CD8-positive, alpha-beta memory T cell (primary cell): ENCODE results near the gene TGM5. TPM values are rescaled to one million over a fixed set of nuclear protein-coding genes. Genes with fewer than 3 reads are reported as not detected.

ENCODE experiments used
- CTCF ChIA-PET: fragments of 350-600 bp; sonication (Branson Sonifier 250); formaldehyde crosslinking; loops from one replicate; lab custom pipeline; 2021; ENCODE audit warnings: antibody characterized with exemption; lab: Charles Lee
- POLR2A ChIA-PET: fragments of 350-600 bp; sonication (Branson Sonifier 250); formaldehyde crosslinking; loops from one replicate; lab custom pipeline; 2021; ENCODE audit warnings: antibody characterized with exemption; lab: Charles Lee
- DNase-seq, 5 donors: peaks; one replicate each; pipeline versions ENCODE4 v3.0.0 to v3.0.0-alpha.2; 2020 to 2022; ENCODE audit warnings: mixed read lengths in 1 of 5
- H3K27ac ChIP-seq: one replicate; pipeline ENCODE4 v1.7.0; 2013; ENCODE audit warnings: low read depth, mild to moderate bottlenecking, low read length, moderate library complexity
- H3K27me3 ChIP-seq: 2 replicates; pipeline ENCODE4 v1.7.0; 2013; ENCODE audit warnings: low read length, mild to moderate bottlenecking; ENCODE audit not compliant: insufficient read depth, poor library complexity, severe bottlenecking
- H3K36me3 ChIP-seq: 2 replicates; pipeline ENCODE4 v1.7.0; 2013; ENCODE audit warnings: mild to moderate bottlenecking, low read length, moderate library complexity; ENCODE audit not compliant: insufficient read depth
- H3K4me1 ChIP-seq: 2 replicates; pipeline ENCODE4 v1.7.0; 2013; ENCODE audit warnings: mild to moderate bottlenecking, low read length, moderate library complexity; ENCODE audit not compliant: insufficient read depth
- H3K4me3 ChIP-seq: 2 replicates; pipeline ENCODE4 v1.7.0; 2013; ENCODE audit warnings: mild to moderate bottlenecking, low read length
- H3K9me3 ChIP-seq: 2 replicates; pipeline ENCODE4 v1.7.0; 2013; ENCODE audit warnings: mild to moderate bottlenecking, low read length
- H3K27ac Mint-ChIP-seq, 8 donors: one replicate each; pipeline ENCODE4 v1.8.0; 2020 to 2021; ENCODE audit warnings: mixed read lengths in 8 of 8, mild to moderate bottlenecking in 6 of 8, inconsistent platforms in 3 of 8, moderate library complexity in 3 of 8
- H3K27me3 Mint-ChIP-seq, 2 donors: one replicate each; pipeline ENCODE4 v1.8.0; 2020 to 2021; ENCODE audit warnings: mixed read lengths in 2 of 2, mild to moderate bottlenecking in 1 of 2, moderate library complexity in 1 of 2
- H3K36me3 Mint-ChIP-seq, 3 donors: one replicate each; pipeline ENCODE4 v1.8.0; 2020 to 2021; ENCODE audit warnings: mixed read lengths in 3 of 3, inconsistent platforms in 1 of 3, mild to moderate bottlenecking in 1 of 3
- H3K4me1 Mint-ChIP-seq, 3 donors: one replicate each; pipeline ENCODE4 v1.8.0; 2020 to 2021; ENCODE audit warnings: mixed read lengths in 3 of 3, inconsistent platforms in 1 of 3, mild to moderate bottlenecking in 1 of 3
- H3K4me3 Mint-ChIP-seq, 7 donors: one replicate each; pipeline ENCODE4 v1.8.0; 2020 to 2021; ENCODE audit warnings: mixed read lengths in 7 of 7, mild to moderate bottlenecking in 6 of 7, moderate library complexity in 4 of 7, inconsistent platforms in 2 of 7
- H3K9me3 Mint-ChIP-seq, 5 donors: one replicate each; pipeline ENCODE4 v1.8.0; 2020 to 2022; ENCODE audit warnings: mixed read lengths in 5 of 5, mild to moderate bottlenecking in 3 of 5, moderate library complexity in 2 of 5, inconsistent platforms in 1 of 5
- polyA plus RNA-seq: library from polyadenylated mRNA; unstranded; fragments of 300-500 nt; fragmentation: Illumina TruSeq; gene quantifications from one replicate; pipeline ENCODE4 v1.2.3, GENCODE V29; 2021
- total RNA-seq, 2 experiments: library from RNA; stranded (reverse); gene quantifications; one replicate each; pipeline ENCODE4 v1.2.3, GENCODE V29; 2021

The TGM5 gene
- total and polyA plus RNA-seq, 3 experiments from 2014 or later: 0.18 TPM; not detected in 2

GRCh38 chr15:43193710-43194109, 73.0 kb downstream of the TGM5 start:
- Mint-ChIP-seq H3K36me3 (peaks cover 24 to 87% (median 32%) of the 10 kb centered on the region in 3 donors), H3K4me1 (peaks cover 12 to 29% (median 23%) of the 10 kb centered on the region in 3 donors), H3K9me3 (peaks cover 0 to 7% (median 0%) of the 10 kb centered on the region in 5 donors), H3K27ac (no peak overlapping the region), H3K4me3 (no peak overlapping the region), H3K27me3 (no peaks in the 10 kb centered on the region)
- H3K27me3 ChIP-seq: no peaks in the 10 kb centered on the region
- DNase-seq: no peak
- H3K27ac ChIP-seq: no peak overlapping the region
- peaks cover 58% of the 10 kb centered on the region for H3K36me3 ChIP-seq
- no peaks in the 10 kb centered on the region for H3K4me1 ChIP-seq
- no peaks in the 10 kb centered on the region for H3K9me3 ChIP-seq
- CTCF ChIA-PET: interaction anchor here (0.6 to 1.5 kb wide), 2 partner anchors 11 to 288 kb away, joined by 3 to 6 read pairs; no protein-coding TSS in a partner anchor
- H3K4me3 ChIP-seq: no peak overlapping the region
- POLR2A ChIA-PET: no interaction called here

GRCh38 chr15:43190178-43190577, 76.5 kb downstream of the TGM5 start:
- Mint-ChIP-seq H3K27me3 (no peaks in the 10 kb centered on the region), H3K36me3 (peaks cover 16 to 86% (median 16%) of the 10 kb centered on the region in 3 donors), H3K4me1 (peaks cover 38 to 59% (median 52%) of the 10 kb centered on the region in 3 donors), H3K27ac (no peak overlapping the region), H3K4me3 (no peak overlapping the region), H3K9me3 (no peaks in the 10 kb centered on the region)
- no peak overlapping the region for H3K27ac ChIP-seq
- peaks cover 23% of the 10 kb centered on the region for H3K4me1 ChIP-seq
- H3K4me3 ChIP-seq: no peak overlapping the region
- H3K36me3 ChIP-seq: peaks cover 45% of the 10 kb centered on the region
- POLR2A ChIA-PET: no interaction called here
- no peaks in the 10 kb centered on the region for H3K27me3 ChIP-seq
- no peaks in the 10 kb centered on the region for H3K9me3 ChIP-seq
- CTCF ChIA-PET: no interaction called here
- no peak for DNase-seq

DNA sequence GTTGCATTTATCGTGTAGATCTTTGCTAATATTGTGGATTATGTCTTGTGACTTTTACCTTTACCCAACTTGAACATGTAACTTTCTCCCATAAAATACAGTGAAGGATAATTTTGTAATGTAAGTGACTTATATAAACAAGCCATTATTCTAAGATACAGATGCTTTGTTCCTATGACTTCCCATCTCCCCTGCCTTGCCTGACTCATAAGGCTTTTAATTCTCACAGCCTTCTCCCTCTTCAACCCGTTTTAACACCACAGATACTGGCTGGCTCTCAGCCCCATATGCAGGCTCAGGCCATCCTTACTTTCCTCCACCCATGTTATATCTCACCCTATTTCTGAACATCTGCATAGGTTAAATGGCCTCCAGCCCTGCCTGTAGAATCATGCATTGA, 77.4 kb downstream of the TGM5 start:
- peaks cover 28% of the 10 kb centered on the region for H3K4me1 ChIP-seq
- CTCF ChIA-PET: no interaction called here
- peaks cover 9 to 80% (median 10%) of the 10 kb centered on the region in 3 donors for H3K36me3 Mint-ChIP-seq
- H3K36me3 ChIP-seq: peaks cover 45% of the 10 kb centered on the region
- no peak for DNase-seq
- no peak overlapping the region for H3K27ac ChIP-seq
- H3K4me3 ChIP-seq: no peak overlapping the region
- POLR2A ChIA-PET: no interaction called here
- H3K9me3 Mint-ChIP-seq: no peaks in the 10 kb centered on the region
- no peaks in the 10 kb centered on the region for H3K9me3 ChIP-seq
- H3K4me1 Mint-ChIP-seq: peaks cover 43 to 61% (median 54%) of the 10 kb centered on the region in 3 donors
- H3K27me3 Mint-ChIP-seq: no peaks in the 10 kb centered on the region
- peak overlapping the region in 2 of 7 donors; percentile 1 to 37 for H3K4me3 Mint-ChIP-seq
- H3K27ac Mint-ChIP-seq: peak overlapping the region in 4 of 8 donors; percentile 10 to 72 (median 46)
- H3K27me3 ChIP-seq: no peaks in the 10 kb centered on the region

GRCh38 chr15:43187544-43188155, 79.1 kb downstream of the TGM5 start:
- no peak overlapping the region for H3K27ac ChIP-seq
- Mint-ChIP-seq H3K9me3 (no peaks in the 10 kb centered on the region), H3K27me3 (peaks cover 0 to 2% of the 10 kb centered on the region in 2 donors), H3K27ac (peak overlapping the region; percentile 24 to 97 (median 67)), H3K4me3 (peak overlapping the region; percentile 72 to 98 (median 95)), H3K4me1 (peaks cover 43 to 58% (median 54%) of the 10 kb centered on the region in 3 donors), H3K36me3 (peaks cover 8 to 75% (median 14%) of the 10 kb centered on the region in 3 donors)
- H3K27me3 ChIP-seq: no peaks in the 10 kb centered on the region
- peaks cover 35% of the 10 kb centered on the region for H3K36me3 ChIP-seq
- DNase-seq: peak in 2 of 5 donors; percentile 31 to 40
- ChIA-PET CTCF (interaction anchor here (1.2 kb wide), 1 partner anchor 98 kb away, joined by 3 read pairs; no protein-coding TSS in a partner anchor), POLR2A (no interaction called here)
- no peaks in the 10 kb centered on the region for H3K9me3 ChIP-seq
- no peak overlapping the region for H3K4me3 ChIP-seq
- peaks cover 28% of the 10 kb centered on the region for H3K4me1 ChIP-seq

- Mint-ChIP-seq H3K4me3 (peak overlapping the region; percentile 95 to 98 (median 96)), H3K4me1 (peaks cover 39 to 50% (median 49%) of the 10 kb centered on the region in 3 donors), H3K27me3 (peaks cover 0 to 2% of the 10 kb centered on the region in 2 donors), H3K27ac (peak overlapping the region; percentile 91 to 99 (median 98)), H3K9me3 (no peaks in the 10 kb centered on the region), H3K36me3 (peaks cover 2 to 70% (median 15%) of the 10 kb centered on the region in 3 donors)
- Histone ChIP-seq H3K36me3 (peaks cover 20% of the 10 kb centered on the region), H3K27ac (peak overlapping the region; percentile 71), H3K27me3 (no peaks in the 10 kb centered on the region), H3K4me3 (peak overlapping the region; percentile 81), H3K4me1 (peaks cover 28% of the 10 kb centered on the region), H3K9me3 (no peaks in the 10 kb centered on the region)
- CTCF ChIA-PET: interaction anchor here (1.1 to 1.4 kb wide), 3 partner anchors 18 to 100 kb away, joined by 3 to 8 read pairs (median 5); partner anchors contain the start of gene UBR1
- POLR2A ChIA-PET: interaction anchor here (0.6 kb wide), 1 partner anchor 64 kb away, joined by 3 read pairs; no protein-coding TSS in a partner anchor
- DNase-seq: no peak
Measured at GRCh38 chr15:43186003-43186353, 80.8 kb downstream of the TGM5 start.

GRCh38 chr15:43185157-43186002, 81.3 kb downstream of the TGM5 start, which contains the start of gene CCNDBP1:
Gene CCNDBP1, plus strand, starts transcription at chr15:43185403. Its CDS starts 96 bp downstream, at chr15:43185499.
- Histone ChIP-seq H3K27ac (peak within 1 kb of the TSS; percentile 71), H3K9me3 (no peaks in the 10 kb centered on the region), H3K36me3 (peaks cover 14% of the 10 kb centered on the region), H3K4me3 (peak within 1 kb of the TSS; percentile 81), H3K4me1 (peaks cover 28% of the 10 kb centered on the region), H3K27me3 (no peaks in the 10 kb centered on the region)
- POLR2A ChIA-PET: interaction anchor here (0.6 kb wide), 1 partner anchor 63 kb away, joined by 3 read pairs; no protein-coding TSS in a partner anchor
- peaks cover 0 to 2% of the 10 kb centered on the region in 2 donors for H3K27me3 Mint-ChIP-seq
- DNase-seq: peak; percentile 80 to 92 (median 87)
- peaks cover 0 to 67% (median 15%) of the 10 kb centered on the region in 3 donors for H3K36me3 Mint-ChIP-seq
- peaks cover 39 to 47% (median 44%) of the 10 kb centered on the region in 3 donors for H3K4me1 Mint-ChIP-seq
- CTCF ChIA-PET: interaction anchor here (1.1 to 1.4 kb wide), 2 partner anchors 19 to 79 kb away, joined by 5 to 8 read pairs; partner anchors contain the start of gene UBR1
- no peaks in the 10 kb centered on the region for H3K9me3 Mint-ChIP-seq
- peak within 1 kb of the TSS; percentile 95 to 98 (median 96) for H3K4me3 Mint-ChIP-seq
- peak within 1 kb of the TSS; percentile 91 to 99 (median 98) for H3K27ac Mint-ChIP-seq

GRCh38 chr15:43184407-43185124, 82.2 kb downstream of the TGM5 start:
- CTCF ChIA-PET: interaction anchor here (1.3 kb wide), 1 partner anchor 16 kb away, joined by 4 read pairs; no protein-coding TSS in a partner anchor
- Mint-ChIP-seq H3K9me3 (no peaks in the 10 kb centered on the region), H3K4me3 (peak overlapping the region; percentile 95 to 98 (median 96)), H3K27ac (peak overlapping the region; percentile 91 to 99 (median 98)), H3K4me1 (peaks cover 38 to 44% (median 42%) of the 10 kb centered on the region in 3 donors), H3K27me3 (peaks cover 0 to 2% of the 10 kb centered on the region in 2 donors), H3K36me3 (peaks cover 0 to 66% (median 16%) of the 10 kb centered on the region in 3 donors)
- no peaks in the 10 kb centered on the region for H3K27me3 ChIP-seq
- H3K4me1 ChIP-seq: peaks cover 28% of the 10 kb centered on the region
- no peaks in the 10 kb centered on the region for H3K9me3 ChIP-seq
- peak overlapping the region; percentile 71 for H3K27ac ChIP-seq
- peak overlapping the region; percentile 33 for H3K4me3 ChIP-seq
- H3K36me3 ChIP-seq: peaks cover 8% of the 10 kb centered on the region
- DNase-seq: no peak
- POLR2A ChIA-PET: interaction anchor here (0.5 kb wide), 1 partner anchor 89 kb away, joined by 5 read pairs; no protein-coding TSS in a partner anchor
